CD14-positive monocyte (primary cell): ENCODE results near the gene ACTR2. TPM values are rescaled to one million over a fixed set of nuclear protein-coding genes. Genes with fewer than 3 reads are reported as not detected.
A peak's percentile ranks its signal among the peaks of the same experiment; 100 is the strongest.

ENCODE experiments used
- DNase-seq, 3 donors: peaks; one replicate each; pipeline ENCODE4 v3.0.0-alpha.2; 2011 to 2022
- H2AFZ ChIP-seq: 2 replicates; pipeline ENCODE4 v1.6.0; 2012; ENCODE audit warnings: mild to moderate bottlenecking, low read depth, low read length, inconsistent platforms; ENCODE audit not compliant: insufficient read depth, poor library complexity, severe bottlenecking
- H3K27ac ChIP-seq, 2 donors: 1 replicate in 1 of 2; 2 replicates in 1 of 2; pipeline ENCODE4 v1.5.1; 2012 to 2013; ENCODE audit warnings: low read length in 2 of 2, control low read depth in 1 of 2, inconsistent platforms in 1 of 2, low read depth in 1 of 2, mild to moderate bottlenecking in 1 of 2
- H3K27me3 ChIP-seq, 2 donors: one replicate each; pipeline versions ENCODE4 v1.6.0 to v1.6.1; 2011 to 2013; ENCODE audit warnings: low read length in 2 of 2; ENCODE audit not compliant: control insufficient read depth in 2 of 2, insufficient read depth in 2 of 2
- H3K36me3 ChIP-seq, 2 donors: replicated peaks in 1 of 2; 1 replicate in 1 of 2; 2 replicates in 1 of 2; pipeline versions ENCODE4 v1.5.1 to v1.6.1; 2012 to 2013; ENCODE audit warnings: low read length in 2 of 2, control low read depth in 1 of 2, inconsistent platforms in 1 of 2, mild to moderate bottlenecking in 1 of 2; ENCODE audit not compliant: insufficient read depth in 2 of 2, control insufficient read depth in 1 of 2
- H3K4me1 ChIP-seq, 2 donors: 1 replicate in 1 of 2; 2 replicates in 1 of 2; pipeline versions ENCODE4 v1.5.1 to v1.6.1; 2012 to 2013; ENCODE audit warnings: low read length in 2 of 2, control low read depth in 1 of 2, inconsistent platforms in 1 of 2, mild to moderate bottlenecking in 1 of 2, moderate library complexity in 1 of 2; ENCODE audit not compliant: insufficient read depth in 2 of 2, control insufficient read depth in 1 of 2
- H3K4me2 ChIP-seq: replicated peaks from 2 replicates; pipeline ENCODE3; 2012; ENCODE audit warnings: low read length, moderate library complexity, mild to moderate bottlenecking; ENCODE audit not compliant: poor library complexity, severe bottlenecking; ENCODE audit errors: extremely low read depth
- H3K4me3 ChIP-seq, 3 experiments: fragments of 200-600 bp in 1 of 3; sonication (generic) in 1 of 3; replicated peaks in 1 of 3; 1 replicate in 2 of 3; 2 replicates in 1 of 3; pipeline ENCODE4 v1.5.1; 2011 to 2013; ENCODE audit warnings: low read length in 3 of 3, mild to moderate bottlenecking in 3 of 3, control low read depth in 2 of 3, low read depth in 2 of 3, inconsistent platforms in 1 of 3, moderate library complexity in 1 of 3
- H3K79me2 ChIP-seq: 2 replicates; pipeline ENCODE4 v1.6.0; 2012; ENCODE audit warnings: mild to moderate bottlenecking, control low read depth, inconsistent platforms, low read length, moderate library complexity; ENCODE audit not compliant: insufficient read depth
- H3K9ac ChIP-seq: 2 replicates; pipeline ENCODE4 v1.6.0; 2017; ENCODE audit warnings: low read length, mild to moderate bottlenecking; ENCODE audit not compliant: insufficient read depth, poor library complexity, severe bottlenecking
- H3K9me3 ChIP-seq, 2 donors: replicated peaks in 1 of 2; 1 replicate in 1 of 2; 2 replicates in 1 of 2; pipeline versions ENCODE4 v1.5.1 to v1.6.1; 2012 to 2013; ENCODE audit warnings: low read length in 2 of 2, control low read depth in 1 of 2; ENCODE audit not compliant: control insufficient read depth in 1 of 2, insufficient read depth in 1 of 2
- H4K20me1 ChIP-seq: 2 replicates; pipeline ENCODE4 v1.6.0; 2012; ENCODE audit warnings: mild to moderate bottlenecking, low read length, control low read depth, moderate library complexity; ENCODE audit not compliant: insufficient read depth
- H3K27ac Mint-ChIP-seq, 7 donors: one replicate each; pipeline ENCODE4 v1.8.0; 2020; ENCODE audit warnings: mild to moderate bottlenecking in 7 of 7, mixed read lengths in 7 of 7, moderate library complexity in 6 of 7, inconsistent platforms in 2 of 7
- H3K27me3 Mint-ChIP-seq, 3 donors: one replicate each; pipeline ENCODE4 v1.8.0; 2021 to 2022; ENCODE audit warnings: low read depth in 3 of 3, mild to moderate bottlenecking in 3 of 3, mixed read lengths in 3 of 3, moderate library complexity in 3 of 3, inconsistent platforms in 1 of 3
- H3K36me3 Mint-ChIP-seq, 2 donors: one replicate each; pipeline ENCODE4 v1.8.0; 2020; ENCODE audit warnings: mixed read lengths in 2 of 2, inconsistent platforms in 1 of 2, mild to moderate bottlenecking in 1 of 2
- H3K4me1 Mint-ChIP-seq: one replicate; pipeline ENCODE4 v1.8.0; 2020; ENCODE audit warnings: mild to moderate bottlenecking, mixed read lengths
- H3K4me3 Mint-ChIP-seq, 2 donors: one replicate each; pipeline ENCODE4 v1.8.0; 2020; ENCODE audit warnings: mild to moderate bottlenecking in 2 of 2, mixed read lengths in 2 of 2, moderate library complexity in 1 of 2
- H3K9me3 Mint-ChIP-seq, 7 donors: one replicate each; pipeline ENCODE4 v1.8.0; 2020 to 2022; ENCODE audit warnings: mixed read lengths in 7 of 7, mild to moderate bottlenecking in 6 of 7, moderate library complexity in 6 of 7, inconsistent platforms in 2 of 7
- CTCF ChIP-seq: fragments of 200-600 bp; IDR thresholded peaks from one replicate; pipeline ENCODE4 v1.8.0; 2022; ENCODE audit warnings: antibody characterized with exemption, mild to moderate bottlenecking
- WGBS: methylation state at CpG from one replicate; pipeline ENCODE4 v1.1.5; 2013; ENCODE audit warnings: missing lambda C conversion rate; ENCODE audit not compliant: insufficient coverage; 5-methylcytosine and 5-hydroxymethylcytosine counted together
- intact Hi-C, 2 donors: fragments of 100-400 bp; cut with micrococcal nuclease; formaldehyde crosslinking; loops; one replicate each; pipeline versions ENCODE4 v1.15.0 to v1.15.1; 2023
- polyA plus RNA-seq, 3 donors: library from polyadenylated mRNA; depleted of rRNA in 1 of 3; unstranded in 2 of 3; stranded (reverse) in 1 of 3; fragments of 300-500 nt in 2 of 3; fragments of >200 nt in 1 of 3; fragmentation: Illumina TruSeq in 2 of 3; gene quantifications; 1 replicate in 2 of 3; 2 replicates in 1 of 3; pipeline ENCODE4 v1.2.3, GENCODE V29; 2012 to 2021

ACTR2 gene
- polyA plus RNA-seq, 3 donors = 88.7 to 560 (median 342) TPM

GRCh38 chr2:65263986-65264385 lies 36.4 kb downstream of the ACTR2 start:
- H3K4me3 ChIP-seq = no peak overlapping the region
- Mint-ChIP-seq H3K4me3 (no peak overlapping the region), H3K9me3 (no peaks in the 10 kb centered on the region), H3K27ac (no peak overlapping the region), H3K4me1 (no peaks in the 10 kb centered on the region), H3K27me3 (peaks cover 0 to 2% (median 0%) of the 10 kb centered on the region in 3 donors), H3K36me3 (peaks cover 69 to 94% of the 10 kb centered on the region in 2 donors)
- H3K27ac ChIP-seq = no peak overlapping the region
- H3K27me3 ChIP-seq = no peaks in the 10 kb centered on the region
- no peaks in the 10 kb centered on the region for H3K9me3 ChIP-seq
- H4K20me1 ChIP-seq = peaks cover 100% of the 10 kb centered on the region
- peaks cover 73% of the 10 kb centered on the region for H3K79me2 ChIP-seq
- WGBS = 92% methylated on average over 2 of the region's 7 CpGs
- no peak for TF ChIP-seq CTCF
- H2AFZ ChIP-seq = no peak overlapping the region
- H3K36me3 ChIP-seq = peaks cover 91 to 99% of the 10 kb centered on the region in 2 donors
- no peaks in the 10 kb centered on the region for H3K4me1 ChIP-seq
- intact Hi-C loops = loop anchor here (10.0 kb wide), 2 partner anchors 171 to 291 kb away; partner anchors contain the start of gene SPRED2 (in 1 of the 2)
- no peak overlapping the region for H3K4me2 ChIP-seq
- no peak overlapping the region for H3K9ac ChIP-seq
- DNase-seq = no peak

- peaks cover 100% of the 10 kb centered on the region for H4K20me1 ChIP-seq
- WGBS = no CpG with 5 or more reads among the region's 8 CpGs
Observed at GRCh38 chr2:65264821-65265670, 37.4 kb downstream of the ACTR2 start.

More at GRCh38 chr2:65264821-65265670, 37.4 kb downstream of the ACTR2 start:
- no peak overlapping the region for H3K4me3 ChIP-seq
- Mint-ChIP-seq H3K4me1 (no peaks in the 10 kb centered on the region), H3K4me3 (no peak overlapping the region), H3K9me3 (no peaks in the 10 kb centered on the region), H3K27me3 (peaks cover 0 to 2% (median 0%) of the 10 kb centered on the region in 3 donors), H3K36me3 (peaks cover 72 to 92% of the 10 kb centered on the region in 2 donors), H3K27ac (peak overlapping the region in 1 of 7 donors; percentile 21)
- H3K79me2 ChIP-seq = peaks cover 62% of the 10 kb centered on the region
- H3K9me3 ChIP-seq = no peaks in the 10 kb centered on the region
- DNase-seq = peak; percentile 15 to 40 (median 24)
- no peak overlapping the region for H2AFZ ChIP-seq
- peaks cover 81 to 99% of the 10 kb centered on the region in 2 donors for H3K36me3 ChIP-seq
- H3K9ac ChIP-seq = no peak overlapping the region
- no peak overlapping the region for H3K27ac ChIP-seq
- H3K4me2 ChIP-seq = no peak overlapping the region
- no peaks in the 10 kb centered on the region for H3K4me1 ChIP-seq
- TF ChIP-seq CTCF = peak; percentile 81
- intact Hi-C loops = loop anchor here (5.0 to 10.0 kb wide), 4 partner anchors 170 to 307 kb away; partner anchors contain the start of gene SPRED2 (in 1 of the 2)
- H3K27me3 ChIP-seq = no peaks in the 10 kb centered on the region
